GM18519 (cell line): ENCODE measurements around the gene SLC34A3.
A peak's percentile ranks its signal among the peaks of the same experiment; 100 is the strongest.

Experiments
- ATAC-seq: cut with Tn5 transposase; IDR thresholded peaks from one replicate; pipeline ENCODE4 v1.9.1; 2021; ENCODE audit warnings: mild to moderate bottlenecking, moderate library complexity; ENCODE audit not compliant: unreplicated experiment, low FRiP score

SLC34A3 gene

GRCh38 chr9:137194909-137195308 is 35.8 kb upstream of the SLC34A3 start:
- ATAC-seq = no peak

DNA sequence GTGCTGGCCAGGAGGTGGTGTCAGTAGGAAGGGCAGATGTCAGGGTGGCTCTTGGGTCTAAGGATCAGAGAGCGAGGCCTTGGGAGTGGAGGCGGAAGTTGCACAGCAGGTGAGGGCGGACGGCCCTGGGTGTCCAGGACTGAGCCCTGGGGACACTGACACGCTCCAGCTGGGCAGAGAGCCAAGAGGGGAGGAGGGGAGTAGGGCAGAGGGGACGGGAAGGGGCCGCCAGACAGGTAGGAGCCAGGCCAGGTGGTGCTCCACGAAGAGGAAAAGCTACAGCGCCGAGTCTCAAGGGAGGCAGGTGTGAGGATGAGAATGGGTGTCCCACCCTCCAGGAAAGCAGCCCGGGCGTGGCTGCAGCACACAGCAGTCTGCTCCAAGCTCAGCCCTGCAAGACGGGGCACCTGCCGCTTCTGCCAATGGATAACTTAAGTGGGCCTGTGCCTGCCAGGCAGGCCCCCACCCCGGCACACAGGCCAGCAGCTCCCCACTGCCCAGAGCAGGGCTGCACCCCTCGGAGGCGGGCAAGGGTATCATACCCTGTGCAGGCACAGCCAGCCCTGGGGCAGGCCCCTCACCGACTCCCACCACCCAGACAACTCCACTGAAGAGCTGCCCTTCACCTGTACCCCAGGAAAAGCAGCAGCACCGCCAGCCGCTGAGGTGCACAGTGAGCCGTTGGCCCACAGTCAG is 35.0 kb upstream of the SLC34A3 start:
- ATAC-seq = no peak

DNA sequence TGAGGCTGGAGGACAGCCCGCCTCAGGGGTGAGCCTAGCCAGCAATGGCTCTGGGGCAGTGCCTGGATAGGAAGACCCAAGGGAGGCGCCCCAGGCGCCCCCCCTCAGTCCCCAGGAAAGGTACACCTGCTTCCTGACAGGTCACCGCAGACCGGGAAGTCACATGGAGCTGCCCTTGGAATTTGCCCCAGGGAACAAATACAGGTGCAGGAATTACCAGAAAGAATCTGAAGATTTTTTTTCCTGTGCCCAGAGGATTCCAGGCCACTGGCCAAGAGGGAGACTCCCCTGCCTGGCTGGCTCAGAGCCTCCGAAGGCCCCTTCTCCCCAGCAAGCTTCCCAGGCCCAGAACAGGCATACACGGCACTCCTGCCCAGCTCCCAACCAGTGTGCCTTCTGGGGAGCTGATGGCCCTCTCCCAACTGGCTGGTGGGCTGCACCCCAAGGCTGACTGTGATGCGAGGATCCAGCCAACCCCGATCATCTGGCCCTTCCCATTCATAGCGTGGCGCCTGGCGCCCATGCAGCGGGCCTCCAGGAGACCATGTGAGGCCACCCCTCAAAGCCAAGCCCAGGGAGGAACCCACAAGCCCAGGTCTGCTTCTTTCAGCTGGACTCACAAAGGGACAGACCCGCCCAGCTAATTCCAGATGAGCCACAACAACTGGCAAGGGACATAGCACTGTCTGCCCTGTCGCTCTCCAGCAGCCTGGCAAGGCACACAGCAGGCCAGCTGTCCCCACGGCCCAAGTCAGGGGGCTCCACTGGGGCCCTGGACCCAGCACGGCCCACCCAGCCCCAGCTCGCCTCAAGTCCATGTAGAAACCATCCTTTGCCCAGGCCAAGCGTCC is 32.4 kb upstream of the SLC34A3 start:
- ATAC-seq = no peak

GRCh38 chr9:137198902-137199283 is 31.8 kb upstream of the SLC34A3 start:
- no peak for ATAC-seq

DNA sequence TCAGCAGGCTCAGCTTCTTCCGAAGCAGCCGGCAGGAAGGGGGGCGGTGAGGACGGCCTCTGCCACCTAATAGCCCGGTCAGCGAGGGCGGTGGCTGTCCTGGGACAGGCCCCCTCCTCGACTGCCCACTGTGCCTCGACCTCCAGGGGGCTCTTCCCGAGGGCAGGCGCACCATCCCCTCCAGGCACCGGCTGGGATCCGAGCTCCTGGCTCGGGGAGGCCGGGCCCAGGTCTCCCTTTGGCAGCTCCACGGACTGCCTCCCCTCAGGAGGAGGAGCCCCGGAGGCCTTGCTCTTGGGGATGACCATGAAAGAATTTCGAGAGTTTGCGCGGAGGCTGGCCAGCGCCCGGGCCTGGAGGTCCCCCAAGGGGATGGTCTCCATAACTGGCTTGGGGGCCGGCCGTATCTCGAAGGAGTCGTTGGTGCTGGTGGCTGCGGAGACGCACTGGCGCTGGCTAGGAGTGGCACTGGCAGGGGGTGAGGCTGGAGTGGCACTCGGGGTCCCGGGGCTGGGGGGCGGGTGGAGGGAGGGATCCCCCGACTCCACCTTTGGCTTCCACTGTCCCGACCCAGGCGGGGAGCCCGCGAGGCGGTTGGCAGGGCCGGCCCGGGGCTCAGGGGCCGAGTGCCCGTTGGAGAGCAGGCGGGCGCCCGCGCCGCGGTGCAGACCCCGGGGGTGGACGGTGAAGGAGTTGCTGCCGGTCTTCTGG is 31.1 kb upstream of the SLC34A3 start:
- ATAC-seq = no peak

- peak; percentile 73 for ATAC-seq
Measured at GRCh38 chr9:137200311-137201204, 30.1 kb upstream of the SLC34A3 start, which contains the start of gene TPRN. Gene TPRN (minus strand): TSS chr9:137200741. CDS start chr9:137200711, 30 bp downstream.

DNA sequence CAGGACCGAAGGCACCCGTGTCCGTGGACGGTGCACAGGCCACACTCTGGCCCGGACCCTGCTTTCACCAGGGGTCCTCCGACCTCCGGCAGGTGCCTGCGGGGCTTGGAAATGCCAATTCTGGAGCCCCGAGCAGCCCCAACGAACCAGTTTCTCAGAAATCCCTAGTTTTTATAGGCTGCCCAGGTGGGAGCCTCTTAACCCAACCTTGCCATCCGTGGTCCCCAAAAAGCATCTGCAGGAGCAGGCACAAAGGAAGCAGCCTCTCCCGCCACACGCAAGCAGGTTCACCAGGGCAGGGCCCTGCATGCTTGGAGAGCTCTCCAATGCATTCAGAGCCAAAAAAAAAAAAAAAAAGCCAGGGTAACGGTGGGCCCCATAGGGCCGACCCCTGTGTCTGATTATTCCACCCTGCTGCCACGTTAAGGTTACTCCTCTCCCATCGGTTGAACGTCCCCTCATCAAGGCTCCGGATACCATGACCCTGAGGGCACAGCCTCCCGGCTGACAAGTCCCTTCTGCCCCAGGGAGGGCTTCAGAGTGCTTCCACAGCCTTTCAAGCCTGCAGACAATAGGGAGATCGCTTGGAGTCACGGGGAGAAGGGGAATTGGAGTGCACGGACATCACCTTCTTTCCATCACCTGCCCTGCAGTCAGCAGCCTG is 29.4 kb upstream of the SLC34A3 start:
- ATAC-seq = no peak

DNA sequence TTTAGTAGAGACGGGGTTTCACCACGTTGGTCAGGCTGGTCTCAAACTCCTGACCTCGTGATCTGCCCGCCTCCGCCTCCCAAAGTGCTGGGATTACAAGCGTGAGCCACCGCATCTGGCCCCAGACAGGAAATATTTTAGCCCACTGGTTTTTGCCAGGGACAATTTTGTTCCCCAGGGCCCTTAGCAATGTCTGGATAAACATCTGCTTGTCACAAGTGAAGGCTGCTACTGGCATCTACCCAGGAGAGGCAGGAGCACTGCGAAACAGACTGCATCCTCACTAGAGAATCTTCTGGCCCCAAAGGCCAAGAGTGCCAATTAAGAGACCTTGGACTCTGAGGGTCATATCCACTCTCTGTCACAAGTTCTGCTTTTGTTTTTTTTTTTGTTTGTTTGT is 27.7 kb upstream of the SLC34A3 start:
- ATAC-seq = no peak

DNA sequence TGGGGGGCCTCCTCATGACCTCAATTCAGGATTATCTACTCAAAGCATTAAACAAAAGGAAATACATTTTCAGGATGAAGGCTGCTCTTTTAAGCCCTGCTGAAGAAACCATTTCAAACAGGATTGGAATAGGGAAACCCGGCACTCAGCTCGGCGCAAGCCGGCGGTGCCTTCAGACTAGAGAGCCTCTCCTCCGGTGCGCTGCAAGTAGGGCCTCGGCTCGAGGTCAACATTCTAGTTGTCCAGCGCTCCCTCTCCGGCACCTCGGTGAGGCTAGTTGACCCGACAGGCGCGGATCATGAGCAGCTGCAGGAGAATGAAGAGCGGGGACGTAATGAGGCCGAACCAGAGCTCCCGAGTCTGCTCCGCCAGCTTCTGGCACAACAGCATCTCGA is 26.0 kb upstream of the SLC34A3 start:
- ATAC-seq = no peak

GRCh38 chr9:137205126-137206069 is 25.3 kb upstream of the SLC34A3 start, which contains the start of the genes NDOR1 and TMEM203:
Gene NDOR1 (plus strand): TSS chr9:137205700. CDS start chr9:137205778, 78 bp downstream.
Gene TMEM203 (minus strand): TSS chr9:137205648. CDS start chr9:137205414, 234 bp downstream.
- ATAC-seq = no peak

GRCh38 chr9:137206602-137207001 is 24.1 kb upstream of the SLC34A3 start:
- no peak for ATAC-seq

GRCh38 chr9:137211532-137211931 is 19.2 kb upstream of the SLC34A3 start:
- no peak for ATAC-seq

DNA sequence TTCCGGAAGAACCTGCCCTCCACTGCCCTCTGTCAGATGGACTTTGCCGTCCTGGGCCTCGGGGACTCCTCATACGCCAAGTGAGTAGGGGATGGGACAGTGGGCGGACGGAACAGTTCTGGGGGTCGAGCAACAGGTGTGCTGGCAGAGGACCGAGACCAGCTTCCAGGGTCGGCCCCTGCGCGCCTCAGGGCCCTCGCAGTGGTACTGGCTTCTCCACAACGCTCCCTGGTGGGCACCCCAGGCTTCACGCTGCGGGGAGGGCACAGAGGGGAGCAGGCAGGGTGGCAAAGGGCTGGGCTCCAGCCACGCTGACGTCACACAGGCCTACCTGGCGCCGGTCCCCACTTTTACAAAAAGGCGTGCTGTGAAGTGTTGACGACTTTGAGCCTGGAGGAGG is 18.2 kb upstream of the SLC34A3 start:
- no peak for ATAC-seq

DNA sequence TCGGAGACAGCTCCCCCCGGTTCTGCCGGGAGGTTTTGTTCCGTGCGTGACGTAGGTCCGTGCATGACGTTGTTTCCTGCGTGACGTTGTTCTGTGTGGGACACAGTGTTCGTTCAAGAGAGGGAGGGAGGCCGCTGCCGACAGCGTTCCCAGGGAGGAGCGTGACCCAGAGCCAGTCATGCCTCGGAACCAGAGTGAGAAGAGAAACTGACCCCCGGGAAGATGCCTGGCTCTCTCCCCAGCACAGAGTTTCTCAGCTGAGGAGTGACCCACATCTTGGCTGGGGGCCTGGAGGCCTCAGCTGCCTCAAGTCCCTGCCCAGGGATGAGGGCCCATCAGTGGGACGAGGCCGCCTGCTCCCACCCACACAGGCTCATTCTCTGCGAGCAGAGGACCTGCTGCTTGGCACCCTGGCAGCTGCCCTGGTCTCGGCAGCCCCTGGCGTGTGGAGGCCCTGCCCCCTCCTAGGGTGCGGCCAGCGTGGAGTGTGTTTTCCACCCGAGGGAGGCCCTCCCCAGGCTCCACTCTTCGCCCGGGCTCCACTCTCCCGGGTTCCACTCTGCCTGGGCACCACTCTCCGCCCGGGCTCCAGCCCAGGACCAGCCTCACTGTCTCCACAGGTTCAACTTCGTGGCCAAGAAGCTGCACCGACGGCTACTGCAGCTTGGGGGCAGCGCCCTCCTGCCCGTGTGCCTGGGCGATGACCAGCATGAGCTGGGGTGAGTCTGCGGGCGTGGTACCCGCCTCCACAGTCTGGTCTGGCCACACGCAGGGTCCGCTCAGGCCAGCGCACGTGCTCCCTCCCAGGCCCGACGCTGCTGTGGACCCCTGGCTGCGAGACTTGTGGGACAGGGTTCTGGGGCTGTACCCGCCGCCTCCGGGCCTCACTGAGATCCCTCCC is 17.3 kb upstream of the SLC34A3 start:
- ATAC-seq = no peak

DNA sequence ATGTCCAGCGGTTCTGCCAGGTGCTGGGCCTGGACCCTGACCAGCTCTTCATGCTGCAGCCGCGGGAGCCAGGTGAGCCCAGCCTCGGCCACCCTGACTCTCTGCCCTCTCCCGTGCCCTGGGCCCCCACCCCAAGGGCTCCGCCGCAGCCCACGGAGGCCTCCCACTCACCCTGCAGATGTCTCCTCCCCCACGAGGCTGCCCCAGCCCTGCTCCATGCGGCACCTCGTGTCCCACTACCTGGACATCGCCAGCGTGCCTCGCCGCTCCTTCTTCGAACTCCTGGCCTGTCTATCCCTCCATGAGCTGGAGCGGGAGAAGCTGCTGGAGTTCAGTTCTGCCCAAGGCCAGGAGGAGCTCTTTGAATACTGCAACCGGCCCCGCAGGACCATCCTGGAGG is 16.1 kb upstream of the SLC34A3 start:
- no peak for ATAC-seq

- ATAC-seq = no peak
Measured at GRCh38 chr9:137215196-137215986, 15.3 kb upstream of the SLC34A3 start.
